K562 (cell line): ENCODE measurements around the gene VPS9D1. TPM values are rescaled to one million over a fixed set of nuclear protein-coding genes. Genes with fewer than 3 reads are reported as not detected.

Experiments
- ATAC-seq: fragments of 200-7000 bp; cut with Tn5 transposase; 3 replicates; pipeline ENCODE4 v1.9.1; 2020; ENCODE audit warnings: moderate library complexity
- BruUV-seq: library from RNA; stranded (reverse); fragments of 400-500 nt; replicated peaks from 2 replicates; lab custom pipeline; 2021; lab: Mats Ljungman, UMichigan
- CTCF ChIA-PET: fragments of 300-600 bp; formaldehyde crosslinking; extraction: SDS; loops from one replicate; lab custom pipeline; 2021; ENCODE audit warnings: low intra/inter-chr PET ratio; lab: Yijun Ruan, JAX
- POLR2A ChIA-PET: fragments of 300-600, 350-650 bp; sonication (Branson Sonifier 250); formaldehyde crosslinking; extraction: SDS; loops from one replicate; lab custom pipeline; 2021; ENCODE audit warnings: antibody characterized with exemption, inconsistent platforms; lab: Yijun Ruan, JAX
- DNase-seq, 4 experiments: peaks; one replicate each; pipeline versions ENCODE4 v3.0.0 to v3.0.0-alpha.2; 2011 to 2018; ENCODE audit warnings: low spot score in 3 of 4, mixed read lengths in 3 of 4; ENCODE audit errors: extremely low read depth in 1 of 4
- FAIRE-seq: peaks from 2 replicates; lab custom pipeline; 2011; peaks lifted over from hg19 to GRCh38; lab: Jason Lieb, UNC
- H2AFZ ChIP-seq: 2 replicates; pipeline ENCODE4 v1.6.0; 2011; ENCODE audit warnings: low read depth, low read length, control low read depth, inconsistent platforms
- H3K27ac ChIP-seq: fragments of 200-600 bp; 3 replicates; pipeline ENCODE4 v1.8.0; 2011; ENCODE audit warnings: low read depth, mild to moderate bottlenecking, control low read depth, inconsistent platforms, low read length, moderate library complexity, mixed read lengths; ENCODE audit errors: extremely low read depth
- H3K27me3 ChIP-seq, 2 experiments: fragments of 300-600 bp in 1 of 2; 2 replicates in 1 of 2; 3 replicates in 1 of 2; pipeline versions ENCODE4 v1.6.0 to v1.8.0; 2011; ENCODE audit warnings: inconsistent platforms in 2 of 2, low read length in 2 of 2, mild to moderate bottlenecking in 1 of 2, mixed read lengths in 1 of 2, moderate library complexity in 1 of 2; ENCODE audit not compliant: control insufficient read depth in 2 of 2, insufficient read depth in 2 of 2
- H3K36me3 ChIP-seq: fragments of 300-600 bp; 3 replicates; pipeline ENCODE4 v1.8.0; 2011; ENCODE audit warnings: mild to moderate bottlenecking, low read length, inconsistent platforms; ENCODE audit not compliant: control insufficient read depth, insufficient read depth
- H3K4me1 ChIP-seq, 2 experiments: fragments of 200-600 bp in 1 of 2; replicated peaks in 1 of 2; 2 replicates in 1 of 2; 3 replicates in 1 of 2; pipeline versions ENCODE4 v1.5.1 to v1.8.0; 2011; ENCODE audit warnings: inconsistent platforms in 2 of 2, low read length in 2 of 2, mild to moderate bottlenecking in 1 of 2, mixed read lengths in 1 of 2, moderate library complexity in 1 of 2; ENCODE audit not compliant: control insufficient read depth in 2 of 2, insufficient read depth in 2 of 2
- H3K4me2 ChIP-seq: 2 replicates; pipeline ENCODE4 v1.6.1; 2011; ENCODE audit warnings: low read length, control low read depth, inconsistent platforms, mixed read lengths; ENCODE audit not compliant: insufficient read depth
- H3K4me3 ChIP-seq: fragments of 200-600 bp; sonication (generic), shearing (Covaris generic); 2 replicates; pipeline ENCODE4 v1.5.1; 2016; ENCODE audit warnings: control low read depth, inconsistent platforms
- H3K79me2 ChIP-seq: fragments of 200-600 bp; 3 replicates; pipeline ENCODE4 v1.8.0; 2011; ENCODE audit warnings: low read length, inconsistent platforms; ENCODE audit not compliant: control insufficient read depth, insufficient read depth
- H3K9ac ChIP-seq, 2 experiments: 2 replicates each; pipeline versions ENCODE4 v1.6.0 to v1.6.1; 2011; ENCODE audit warnings: low read depth in 2 of 2, low read length in 2 of 2, control low read depth in 1 of 2, inconsistent platforms in 1 of 2, mild to moderate bottlenecking in 1 of 2, mixed read lengths in 1 of 2; ENCODE audit not compliant: insufficient read depth in 1 of 2
- H3K9me1 ChIP-seq: one replicate; pipeline ENCODE4 v1.6.0; 2011; ENCODE audit warnings: inconsistent platforms, mild to moderate bottlenecking, low read length, moderate library complexity; ENCODE audit not compliant: control insufficient read depth, insufficient read depth
- H3K9me3 ChIP-seq: replicated peaks from 2 replicates; pipeline ENCODE4 v1.5.1; 2011; ENCODE audit warnings: low read depth, low read length, inconsistent platforms; ENCODE audit not compliant: control insufficient read depth, insufficient read depth
- H4K20me1 ChIP-seq: replicated peaks from 2 replicates; pipeline ENCODE4 v1.6.1; 2011; ENCODE audit warnings: low read length, inconsistent platforms, mixed read lengths; ENCODE audit not compliant: control insufficient read depth, insufficient read depth
- ATF3 ChIP-seq, 2 experiments: fragments of 450-650 bp in 1 of 2; sonication (generic) in 1 of 2; formaldehyde crosslinking in 1 of 2; IDR thresholded peaks in 1 of 2; conservative IDR thresholded peaks in 1 of 2; 2 replicates each; pipeline versions ENCODE4 v1.6.1 to v1.8.1; 2016 to 2023; ENCODE audit warnings: mild to moderate bottlenecking in 2 of 2, moderate library complexity in 2 of 2, inconsistent platforms in 1 of 2, missing genetic modification reagents in 1 of 2
- EP300 ChIP-seq: IDR thresholded peaks from 2 replicates; pipeline ENCODE4 v1.6.1; 2012; ENCODE audit warnings: low read length, improper control_type of control experiment
- POLR2G ChIP-seq: fragments of 200-400 bp; formaldehyde crosslinking; IDR thresholded peaks from 2 replicates; pipeline ENCODE4 v1.6.1; 2017; ENCODE audit warnings: low read depth, mild to moderate bottlenecking, antibody characterized with exemption, low read length, moderate library complexity
- WGBS: fragments of 100-300 bp; shearing (Covaris generic); methylation state at CpG from one replicate; pipeline ENCODE4 v1.1.6; 2016; ENCODE audit warnings: low coverage, mixed read lengths; ENCODE audit not compliant: insufficient coverage; ENCODE audit errors: missing lambda C conversion rate; 5-methylcytosine and 5-hydroxymethylcytosine counted together
- in situ Hi-C: fragments of 300-500 bp; cut with MboI; formaldehyde crosslinking; loops from 4 replicates; pipeline ENCODE4 v1.15.0; 2018; ENCODE audit warnings: inconsistent platforms, mixed read lengths
- intact Hi-C: fragments of 100-400 bp; cut with micrococcal nuclease; formaldehyde crosslinking; loops from 2 replicates; pipeline ENCODE4 v1.14.2; 2022
- polyA plus RNA-seq, 8 experiments: library from polyadenylated mRNA; depleted of rRNA in 4 of 8; stranded (reverse) in 5 of 8; unstranded in 3 of 8; fragments of >200 nt; fragmentation: Nextera tagmentation in 2 of 8; fragmentation: Illumina TruSeq in 1 of 8; extraction: Ambion mirVana in 2 of 8; extraction: Trizol in 1 of 8; gene quantifications; 2 replicates each; pipeline versions ENCODE4 v1.2.1 to v1.2.3, GENCODE V29; 2011 to 2014; ENCODE audit warnings: inconsistent platforms in 1 of 8, missing spikeins in 1 of 8
- total RNA-seq, 7 experiments: library from RNA; depleted of rRNA in 6 of 7; stranded (reverse); fragments of >200 nt in 6 of 7; fragmentation: Illumina TruSeq in 2 of 7; extraction: Trizol in 2 of 7; gene quantifications; 2 replicates each; pipeline versions ENCODE4 v1.2.1 to v1.2.3, GENCODE V29; 2011 to 2021; ENCODE audit warnings: low replicate concordance in 1 of 7
- TF ChIP-seq, protein P1 (sequence below): sonication (generic); formaldehyde crosslinking; IDR thresholded peaks from 2 replicates; pipeline ENCODE4 v1.8.1; 2023; ENCODE audit warnings: mild to moderate bottlenecking, missing genetic modification reagents

VPS9D1 gene
- total and polyA plus RNA-seq, 9 of the 15 experiments (the other 6 are each of a cell fraction or from before 2014, with no cell fraction given), result 0.33 to 3.1 (median 1.1) TPM

- intact Hi-C loops, result no loop called here
- H4K20me1 ChIP-seq, result 0 out of 2 replicates have a peak, but pooled peaks cover 7% of the 10 kb centered on the region
- WGBS, result 93% methylated on average over 18 of the region's 21 CpGs
- H3K4me3 ChIP-seq, result no peak overlapping the region
- in situ Hi-C loops, result no loop called here
- H2AFZ ChIP-seq, result no peak overlapping the region
- H3K4me2 ChIP-seq, result no peak overlapping the region
- ATAC-seq (no peak), DNase-seq (no peak), FAIRE-seq (no peak)
- ChIA-PET POLR2A (interaction anchor here (0.6 kb wide), 1 partner anchor 9 kb away, joined by 3 read pairs; no protein-coding TSS in a partner anchor), CTCF (no interaction called here)
- no peak overlapping the region for H3K9ac ChIP-seq
- H3K9me1 ChIP-seq, result no peaks in the 10 kb centered on the region
- no TSS peak for BruUV-seq
- 0 out of 2 replicates have a peak, but pooled peaks have one; percentile 9 for TF ChIP-seq POLR2G
- no peak for TF ChIP-seq EP300
- peaks cover 6 to 52% of the 10 kb centered on the region in 2 experiments for H3K4me1 ChIP-seq
- H3K9me3 ChIP-seq, result no peaks in the 10 kb centered on the region
- H3K36me3 ChIP-seq, result peaks cover 76% of the 10 kb centered on the region; the same call in 2 of the 3 replicates
- H3K27ac ChIP-seq, result no peak overlapping the region
- H3K27me3 ChIP-seq, result no peaks in the 10 kb centered on the region
- peaks cover 25% of the 10 kb centered on the region for H3K79me2 ChIP-seq
Observed at GRCh38 chr16:89691231-89691985, 29.3 kb downstream of the VPS9D1 start.

- POLR2A ChIA-PET, result no interaction called here
- no TSS peak for BruUV-seq
Observed at GRCh38 chr16:89690392-89690901, 30.3 kb downstream of the VPS9D1 start.

More at GRCh38 chr16:89690392-89690901, 30.3 kb downstream of the VPS9D1 start:
- peaks cover 6 to 49% of the 10 kb centered on the region in 2 experiments for H3K4me1 ChIP-seq
- CTCF ChIA-PET, result no interaction called here
- FAIRE-seq (no peak), ATAC-seq (no peak), DNase-seq (no peak)
- 0 out of 2 replicates have a peak, but pooled peaks cover 7% of the 10 kb centered on the region for H4K20me1 ChIP-seq
- intact Hi-C loops (no loop called here), in situ Hi-C loops (no loop called here)
- no peak overlapping the region for H3K4me3 ChIP-seq
- peaks cover 25% of the 10 kb centered on the region for H3K79me2 ChIP-seq
- 91% methylated on average over 15 of the region's 16 CpGs for WGBS
- H3K27ac ChIP-seq, result no peak overlapping the region
- TF ChIP-seq ATF3 (IDR thresholded peaks at IDR 0.05), result peak; percentile 25; the same call in 1 of the 2 replicates
- no peak for TF ChIP-seq ATF3 (CRISPR knock-in tag; conservative IDR thresholded peaks at IDR 0.05)
- TF ChIP-seq, protein P1, sequence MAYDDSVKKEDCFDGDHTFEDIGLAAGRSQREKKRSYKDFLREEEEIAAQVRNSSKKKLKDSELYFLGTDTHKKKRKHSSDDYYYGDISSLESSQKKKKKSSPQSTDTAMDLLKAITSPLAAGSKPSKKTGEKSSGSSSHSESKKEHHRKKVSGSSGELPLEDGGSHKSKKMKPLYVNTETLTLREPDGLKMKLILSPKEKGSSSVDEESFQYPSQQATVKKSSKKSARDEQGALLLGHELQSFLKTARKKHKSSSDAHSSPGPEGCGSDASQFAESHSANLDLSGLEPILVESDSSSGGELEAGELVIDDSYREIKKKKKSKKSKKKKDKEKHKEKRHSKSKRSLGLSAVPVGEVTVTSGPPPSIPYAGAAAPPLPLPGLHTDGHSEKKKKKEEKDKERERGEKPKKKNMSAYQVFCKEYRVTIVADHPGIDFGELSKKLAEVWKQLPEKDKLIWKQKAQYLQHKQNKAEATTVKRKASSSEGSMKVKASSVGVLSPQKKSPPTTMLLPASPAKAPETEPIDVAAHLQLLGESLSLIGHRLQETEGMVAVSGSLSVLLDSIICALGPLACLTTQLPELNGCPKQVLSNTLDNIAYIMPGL (CRISPR knock-in tag), result no peak
- no peak overlapping the region for H3K4me2 ChIP-seq
- H2AFZ ChIP-seq, result no peak overlapping the region
- H3K9me1 ChIP-seq, result no peaks in the 10 kb centered on the region
- H3K36me3 ChIP-seq, result peaks cover 66% of the 10 kb centered on the region; the same call in 2 of the 3 replicates
- no peaks in the 10 kb centered on the region for H3K27me3 ChIP-seq
- H3K9me3 ChIP-seq, result 0 out of 2 replicates have a peak, but pooled peaks cover 3% of the 10 kb centered on the region
- peak overlapping the region in 1 of 2 experiments; percentile 19; a peak in 1 of 4 replicates for H3K9ac ChIP-seq
